Esophagus squamous epithelium (tissue), 5 donors: ENCODE data around the gene KCNJ1. TPM values are rescaled to one million over a fixed set of nuclear protein-coding genes. Genes with fewer than 3 reads are reported as not detected.

Experiments used
- DNase-seq: peaks from one replicate; lab custom pipeline; 2025; lab: John Stamatoyannopoulos, UW
- H3K27ac ChIP-seq, 4 donors: fragments of 200-600 bp; sonication (generic); one replicate each; pipeline ENCODE4 v1.5.1; 2016 to 2019; ENCODE audit warnings: mild to moderate bottlenecking in 1 of 4
- H3K27me3 ChIP-seq, 4 donors: fragments of 200-600 bp; sonication (generic); 1 replicate in 3 of 4; 2 replicates in 1 of 4; pipeline versions ENCODE4 v1.5.1 to v1.6.0; 2017 to 2021; ENCODE audit warnings: antibody characterized with exemption in 1 of 4
- H3K36me3 ChIP-seq, 3 donors: fragments of 200-600 bp; sonication (generic); one replicate each; pipeline ENCODE4 v1.5.1; 2016 to 2019
- H3K4me1 ChIP-seq, 3 donors: fragments of 200-600 bp; sonication (generic); one replicate each; pipeline ENCODE4 v1.5.1; 2017 to 2019
- H3K4me3 ChIP-seq, 4 donors: fragments of 200-600 bp; sonication (generic); 1 replicate in 3 of 4; 2 replicates in 1 of 4; pipeline ENCODE4 v1.5.1; 2016 to 2019; ENCODE audit warnings: mild to moderate bottlenecking in 2 of 4, moderate library complexity in 1 of 4
- H3K9me3 ChIP-seq, 3 donors: fragments of 200-600 bp; sonication (generic); one replicate each; pipeline ENCODE4 v1.5.1; 2016 to 2019
- POLR2A ChIP-seq, 4 donors: fragments of 450-650 bp; IDR thresholded peaks; one replicate each; pipeline ENCODE4 v1.6.1; 2017; ENCODE audit warnings: antibody characterized with exemption in 4 of 4, mild to moderate bottlenecking in 4 of 4, moderate library complexity in 3 of 4
- WGBS, 2 donors: methylation state at CpG; one replicate each; pipeline ENCODE4 v1.1.5; 2018; 5-methylcytosine and 5-hydroxymethylcytosine counted together
- intact Hi-C: fragments of 100-400 bp; cut with DNase I; formaldehyde crosslinking; loops from one replicate; pipeline ENCODE4 v1.15.0; 2022
- total RNA-seq, 4 donors: library from RNA; depleted of rRNA; stranded (reverse); fragments of >200 nt; gene quantifications; one replicate each; pipeline ENCODE4 v1.1.0, GENCODE V29; 2016
- TF ChIP-seq, protein P1 (sequence below), 6 experiments: fragments of 450-650 bp in 4 of 6; fragments of 200-600 bp in 2 of 6; sonication (generic) in 2 of 6; IDR thresholded peaks; one replicate each; pipeline ENCODE4 v1.5.1; 2016 to 2019; ENCODE audit warnings: antibody characterized with exemption in 6 of 6, mild to moderate bottlenecking in 4 of 6, moderate library complexity in 4 of 6
- donor health status: DM: yes; HTN: yes; CAD: no.

Gene KCNJ1
- total RNA-seq, 4 donors from 2014 or later = under 0.01 to 1.3 TPM; not detected in 2

DNA sequence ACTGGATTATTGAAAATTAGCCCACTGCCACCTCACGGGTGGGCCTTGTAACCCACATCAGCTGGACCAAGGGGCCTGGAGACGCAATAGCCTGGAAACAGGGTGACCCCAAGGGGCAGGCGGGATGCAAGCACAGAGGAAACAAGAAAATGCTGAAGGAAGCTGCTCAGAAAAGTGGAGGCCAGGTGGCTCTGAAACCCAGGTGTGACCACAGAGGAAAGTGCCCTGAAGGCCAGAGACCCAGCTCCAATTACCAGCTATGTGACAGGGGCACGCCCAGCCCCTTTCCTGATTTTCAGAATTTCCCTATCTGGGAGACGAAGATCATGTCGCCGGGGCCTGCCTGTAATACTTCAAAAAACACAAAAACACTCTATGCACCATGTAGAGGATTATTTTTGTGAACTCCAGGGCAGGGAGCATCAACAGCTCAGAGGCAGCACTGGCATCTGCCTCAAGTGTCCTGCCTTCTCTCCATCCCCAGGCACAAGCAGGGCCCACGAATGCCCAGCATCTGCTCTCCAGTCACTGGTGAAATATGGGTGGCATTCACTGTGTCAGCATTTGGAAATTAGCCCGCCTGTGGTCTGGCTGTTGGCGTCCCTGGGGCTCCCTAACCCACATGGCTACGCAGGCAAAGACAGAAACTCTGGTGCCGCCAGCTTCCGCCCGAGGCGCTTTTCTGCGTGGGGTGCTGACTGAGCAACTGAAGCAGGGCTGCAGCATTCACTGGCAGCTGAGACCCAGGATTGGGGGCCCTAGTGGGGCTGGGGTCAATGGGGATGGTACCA is 6.3 kb downstream of the KCNJ1 start:
- no peak for DNase-seq

GRCh38 chr11:128859563-128860441 is 7.3 kb downstream of the KCNJ1 start:
- H3K4me3 ChIP-seq = no peak overlapping the region

More for the DNA sequence above, 6.3 kb downstream of the KCNJ1 start:
- H3K27ac ChIP-seq = no peak overlapping the region
- no peak overlapping the region for H3K4me3 ChIP-seq
- 83 to 93% methylated on average over 6 to 8 of the region's 16 CpGs for WGBS, 2 donors
- H3K27me3 ChIP-seq = peaks cover 0 to 21% (median 0%) of the 10 kb centered on the region in 4 donors
- H3K4me1 ChIP-seq = peaks cover 0 to 9% (median 0%) of the 10 kb centered on the region in 3 donors
- no peaks in the 10 kb centered on the region for H3K9me3 ChIP-seq
- intact Hi-C loops = no loop called here
- TF ChIP-seq, protein P1, sequence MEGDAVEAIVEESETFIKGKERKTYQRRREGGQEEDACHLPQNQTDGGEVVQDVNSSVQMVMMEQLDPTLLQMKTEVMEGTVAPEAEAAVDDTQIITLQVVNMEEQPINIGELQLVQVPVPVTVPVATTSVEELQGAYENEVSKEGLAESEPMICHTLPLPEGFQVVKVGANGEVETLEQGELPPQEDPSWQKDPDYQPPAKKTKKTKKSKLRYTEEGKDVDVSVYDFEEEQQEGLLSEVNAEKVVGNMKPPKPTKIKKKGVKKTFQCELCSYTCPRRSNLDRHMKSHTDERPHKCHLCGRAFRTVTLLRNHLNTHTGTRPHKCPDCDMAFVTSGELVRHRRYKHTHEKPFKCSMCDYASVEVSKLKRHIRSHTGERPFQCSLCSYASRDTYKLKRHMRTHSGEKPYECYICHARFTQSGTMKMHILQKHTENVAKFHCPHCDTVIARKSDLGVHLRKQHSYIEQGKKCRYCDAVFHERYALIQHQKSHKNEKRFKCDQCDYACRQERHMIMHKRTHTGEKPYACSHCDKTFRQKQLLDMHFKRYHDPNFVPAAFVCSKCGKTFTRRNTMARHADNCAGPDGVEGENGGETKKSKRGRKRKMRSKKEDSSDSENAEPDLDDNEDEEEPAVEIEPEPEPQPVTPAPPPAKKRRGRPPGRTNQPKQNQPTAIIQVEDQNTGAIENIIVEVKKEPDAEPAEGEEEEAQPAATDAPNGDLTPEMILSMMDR (IDR thresholded peaks at IDR 0.05) = no peak
- no peak for TF ChIP-seq POLR2A (IDR thresholded peaks at IDR 0.05)
- H3K36me3 ChIP-seq = no peaks in the 10 kb centered on the region

DNA sequence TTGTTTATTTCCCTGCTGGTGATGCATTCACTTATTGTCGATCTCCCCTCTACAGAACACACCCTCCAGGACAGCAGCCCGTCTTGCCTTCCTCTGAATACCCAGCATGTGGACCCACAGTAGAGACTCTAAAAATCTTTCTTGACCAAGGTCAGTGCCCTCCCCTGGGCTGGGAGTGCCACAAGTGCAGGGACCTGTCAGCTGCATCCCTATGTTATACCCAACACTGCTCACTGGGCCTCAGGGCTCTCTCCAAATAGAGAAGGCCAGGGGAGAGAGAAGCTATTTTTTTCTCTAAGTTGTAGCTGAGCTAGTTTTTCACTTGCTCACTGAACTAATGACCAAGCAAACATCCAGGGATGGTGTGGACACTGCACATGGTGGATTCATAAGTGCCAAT is 9.8 kb downstream of the KCNJ1 start:
- no peaks in the 10 kb centered on the region for H3K36me3 ChIP-seq
- H3K9me3 ChIP-seq = no peaks in the 10 kb centered on the region
- no peaks in the 10 kb centered on the region for H3K4me1 ChIP-seq
- TF ChIP-seq POLR2A (IDR thresholded peaks at IDR 0.05) = no peak
- TF ChIP-seq, protein P1 (IDR thresholded peaks at IDR 0.05) = no peak
- H3K27me3 ChIP-seq = peaks cover 0 to 18% (median 0%) of the 10 kb centered on the region in 4 donors
- no peak overlapping the region for H3K27ac ChIP-seq
- WGBS, 2 donors = 96 to 100% methylated on average over 2 of the region's 2 CpGs
- no peak for DNase-seq
- no peak overlapping the region for H3K4me3 ChIP-seq
- intact Hi-C loops = no loop called here

More at GRCh38 chr11:128859563-128860441, 7.3 kb downstream of the KCNJ1 start:
- WGBS, 2 donors = 41 to 43% methylated on average over 18 to 26 of the region's 33 CpGs
- Histone ChIP-seq H3K27me3 (peaks cover 0 to 21% (median 0%) of the 10 kb centered on the region in 4 donors), H3K4me1 (peaks cover 0 to 9% (median 0%) of the 10 kb centered on the region in 3 donors), H3K27ac (no peak overlapping the region), H3K9me3 (no peaks in the 10 kb centered on the region), H3K36me3 (no peaks in the 10 kb centered on the region)
- peak; percentile 41 for DNase-seq
- no peak for TF ChIP-seq POLR2A (IDR thresholded peaks at IDR 0.05)
- TF ChIP-seq, protein P1 (IDR thresholded peaks at IDR 0.05) = peak; percentile 53 to 80 (median 67)
- intact Hi-C loops = no loop called here

DNA sequence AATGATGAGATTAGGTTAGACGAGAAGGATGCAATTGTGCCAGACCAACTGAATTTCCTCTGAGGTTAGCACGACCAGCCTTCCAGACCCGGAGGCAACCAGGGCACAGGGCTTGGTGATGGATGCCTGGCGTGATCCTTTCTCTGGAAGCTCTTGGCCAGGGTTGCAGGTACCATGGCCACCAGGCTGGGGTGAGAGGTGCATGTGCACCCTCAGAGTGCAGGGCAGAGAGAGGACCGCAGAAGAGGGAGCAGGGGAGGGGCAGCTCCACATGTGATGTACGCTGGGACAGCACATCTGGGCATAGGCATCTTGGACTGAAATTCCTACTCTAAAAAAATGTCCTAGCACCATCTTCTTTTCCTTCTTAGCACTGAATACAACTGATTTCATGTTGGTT is 10.9 kb downstream of the KCNJ1 start:
- no peak for TF ChIP-seq POLR2A (IDR thresholded peaks at IDR 0.05)
- TF ChIP-seq, protein P1 (IDR thresholded peaks at IDR 0.05) = no peak
- no peak for DNase-seq
- WGBS, 2 donors = 90 to 96% methylated on average over 6 of the region's 6 CpGs
- Histone ChIP-seq H3K36me3 (no peaks in the 10 kb centered on the region), H3K9me3 (no peaks in the 10 kb centered on the region), H3K27me3 (peaks cover 0 to 9% (median 0%) of the 10 kb centered on the region in 4 donors), H3K4me1 (no peaks in the 10 kb centered on the region), H3K27ac (no peak overlapping the region), H3K4me3 (no peak overlapping the region)
- intact Hi-C loops = no loop called here
